Smooth muscle cell (in vitro differentiated cells): ENCODE data around the gene MRPL37. TPM values are rescaled to one million over a fixed set of nuclear protein-coding genes. Genes with fewer than 3 reads are reported as not detected.
A peak's percentile ranks its signal among the peaks of the same experiment; 100 is the strongest.
"Not testable (repeated sequence)": the region's sequence is repeated elsewhere in the genome, so short reads cannot be mapped to it uniquely, and the experiment has no call there.

Experiments used
- DNase-seq: peaks from one replicate; lab custom pipeline; 2025; ENCODE audit not compliant: unreplicated experiment; lab: John Stamatoyannopoulos, UW
- H2AFZ ChIP-seq: fragments of 200-600 bp; sonication (generic); 2 replicates; pipeline ENCODE4 v1.6.0; 2016; ENCODE audit warnings: antibody characterized with exemption, low read depth, mild to moderate bottlenecking
- H3F3A ChIP-seq: fragments of 200-600 bp; sonication (generic); 2 replicates; pipeline ENCODE4 v1.6.0; 2017; ENCODE audit warnings: antibody characterized with exemption, low read depth
- H3K27ac ChIP-seq: fragments of 200-600 bp; sonication (generic); 2 replicates; pipeline ENCODE4 v1.5.1; 2016; ENCODE audit warnings: low read depth, mild to moderate bottlenecking
- H3K27me3 ChIP-seq: fragments of 200-600 bp; sonication (generic); 2 replicates; pipeline ENCODE4 v1.6.1; 2016; ENCODE audit warnings: low read depth, mild to moderate bottlenecking
- H3K36me3 ChIP-seq: fragments of 200-600 bp; sonication (generic); 2 replicates; pipeline ENCODE4 v1.5.1; 2016; ENCODE audit warnings: low read depth
- H3K4me1 ChIP-seq: fragments of 200-600 bp; sonication (generic); 2 replicates; pipeline ENCODE4 v1.5.1; 2016; ENCODE audit warnings: low read depth
- H3K4me2 ChIP-seq: fragments of 200-600 bp; sonication (generic); 2 replicates; pipeline ENCODE4 v1.6.0; 2016; ENCODE audit warnings: mild to moderate bottlenecking
- H3K4me3 ChIP-seq: fragments of 200-600 bp; sonication (generic); 2 replicates; pipeline ENCODE4 v1.5.1; 2016; ENCODE audit warnings: mild to moderate bottlenecking
- H3K79me2 ChIP-seq: fragments of 200-600 bp; sonication (generic); 2 replicates; pipeline ENCODE4 v1.6.0; 2016; ENCODE audit warnings: low read depth, mild to moderate bottlenecking
- H3K9ac ChIP-seq: fragments of 200-600 bp; sonication (generic); 2 replicates; pipeline ENCODE4 v1.6.0; 2016; ENCODE audit warnings: low read depth
- H3K9me3 ChIP-seq: fragments of 200-600 bp; sonication (generic); replicated peaks from 2 replicates; pipeline ENCODE4 v1.5.1; 2016; ENCODE audit warnings: low read depth
- H4K20me1 ChIP-seq: fragments of 200-600 bp; sonication (generic); 2 replicates; pipeline ENCODE4 v1.6.0; 2016; ENCODE audit warnings: low read depth
- WGBS: methylation state at CpG from one replicate; pipeline ENCODE4 v1.1.7; 2016; ENCODE audit warnings: low lambda C conversion rate; 5-methylcytosine and 5-hydroxymethylcytosine counted together
- polyA plus RNA-seq: library from polyadenylated mRNA; unstranded; fragments of >200 nt; fragmentation: Nextera tagmentation; extraction: Ambion mirVana; gene quantifications from 2 replicates; pipeline ENCODE4 v1.2.1, GENCODE V29; 2016
- total RNA-seq: library from RNA; depleted of rRNA; stranded (reverse); fragments of >200 nt; gene quantifications from 2 replicates; pipeline ENCODE4 v1.2.3, GENCODE V29; 2014
- TF ChIP-seq, protein P1 (sequence below): fragments of 200-600 bp; sonication (generic); IDR thresholded peaks from 2 replicates; pipeline ENCODE4 v1.5.1; 2017; ENCODE audit warnings: borderline replicate concordance, mild to moderate bottlenecking, antibody characterized with exemption; ENCODE audit not compliant: insufficient read depth, poor library complexity, severe bottlenecking

The MRPL37 gene
- total and polyA plus RNA-seq, 2 experiments from 2014 or later, result 85.5 to 96.4 TPM

DNA sequence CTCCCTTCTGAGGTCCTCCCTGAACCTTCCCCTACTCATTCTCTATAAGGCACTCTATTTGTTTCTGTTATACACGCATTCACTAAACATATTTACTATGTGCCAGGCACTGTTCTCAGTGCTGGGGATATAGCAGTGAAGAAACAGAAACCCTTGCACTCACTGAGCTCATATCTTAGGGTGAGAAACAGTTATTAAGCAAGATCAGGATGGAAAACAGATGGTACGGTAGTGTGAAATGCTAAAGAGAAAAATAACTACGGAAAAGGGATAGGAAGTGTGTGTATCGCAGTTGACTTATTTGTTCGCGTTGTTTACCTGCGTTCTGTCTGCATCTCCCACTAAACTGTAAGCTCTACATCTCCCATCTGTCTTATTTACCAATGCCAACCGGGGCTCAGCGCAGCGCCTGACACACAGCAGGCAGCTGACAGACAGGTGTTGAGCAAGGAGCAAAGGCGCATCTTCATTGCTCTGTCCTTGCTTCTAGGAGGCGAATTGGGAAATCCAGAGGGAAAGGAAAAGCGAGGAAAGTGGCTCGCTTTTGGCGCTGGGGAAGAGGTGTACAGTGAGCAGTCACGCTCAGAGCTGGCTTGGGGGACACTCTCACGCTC lies 709 bp upstream of the MRPL37 start:
- DNase-seq, result no peak
- peak overlapping the region; percentile 90 for H3K4me2 ChIP-seq
- no peak overlapping the region for H3K9ac ChIP-seq
- H3F3A ChIP-seq, result no peaks in the 10 kb centered on the region
- peak overlapping the region; percentile 86 for H2AFZ ChIP-seq
- peaks cover 33% of the 10 kb centered on the region for H3K79me2 ChIP-seq
- TF ChIP-seq, protein P1, sequence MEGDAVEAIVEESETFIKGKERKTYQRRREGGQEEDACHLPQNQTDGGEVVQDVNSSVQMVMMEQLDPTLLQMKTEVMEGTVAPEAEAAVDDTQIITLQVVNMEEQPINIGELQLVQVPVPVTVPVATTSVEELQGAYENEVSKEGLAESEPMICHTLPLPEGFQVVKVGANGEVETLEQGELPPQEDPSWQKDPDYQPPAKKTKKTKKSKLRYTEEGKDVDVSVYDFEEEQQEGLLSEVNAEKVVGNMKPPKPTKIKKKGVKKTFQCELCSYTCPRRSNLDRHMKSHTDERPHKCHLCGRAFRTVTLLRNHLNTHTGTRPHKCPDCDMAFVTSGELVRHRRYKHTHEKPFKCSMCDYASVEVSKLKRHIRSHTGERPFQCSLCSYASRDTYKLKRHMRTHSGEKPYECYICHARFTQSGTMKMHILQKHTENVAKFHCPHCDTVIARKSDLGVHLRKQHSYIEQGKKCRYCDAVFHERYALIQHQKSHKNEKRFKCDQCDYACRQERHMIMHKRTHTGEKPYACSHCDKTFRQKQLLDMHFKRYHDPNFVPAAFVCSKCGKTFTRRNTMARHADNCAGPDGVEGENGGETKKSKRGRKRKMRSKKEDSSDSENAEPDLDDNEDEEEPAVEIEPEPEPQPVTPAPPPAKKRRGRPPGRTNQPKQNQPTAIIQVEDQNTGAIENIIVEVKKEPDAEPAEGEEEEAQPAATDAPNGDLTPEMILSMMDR, result no peak
- no peaks in the 10 kb centered on the region for H4K20me1 ChIP-seq
- H3K27ac ChIP-seq, result no peak overlapping the region
- H3K27me3 ChIP-seq, result no peaks in the 10 kb centered on the region
- H3K36me3 ChIP-seq, result no peaks in the 10 kb centered on the region
- WGBS, result 29% methylated on average over 17 of the region's 17 CpGs
- H3K4me3 ChIP-seq, result peak overlapping the region; percentile 90
- H3K4me1 ChIP-seq, result peaks cover 10% of the 10 kb centered on the region
- H3K9me3 ChIP-seq, result no peaks in the 10 kb centered on the region

DNA sequence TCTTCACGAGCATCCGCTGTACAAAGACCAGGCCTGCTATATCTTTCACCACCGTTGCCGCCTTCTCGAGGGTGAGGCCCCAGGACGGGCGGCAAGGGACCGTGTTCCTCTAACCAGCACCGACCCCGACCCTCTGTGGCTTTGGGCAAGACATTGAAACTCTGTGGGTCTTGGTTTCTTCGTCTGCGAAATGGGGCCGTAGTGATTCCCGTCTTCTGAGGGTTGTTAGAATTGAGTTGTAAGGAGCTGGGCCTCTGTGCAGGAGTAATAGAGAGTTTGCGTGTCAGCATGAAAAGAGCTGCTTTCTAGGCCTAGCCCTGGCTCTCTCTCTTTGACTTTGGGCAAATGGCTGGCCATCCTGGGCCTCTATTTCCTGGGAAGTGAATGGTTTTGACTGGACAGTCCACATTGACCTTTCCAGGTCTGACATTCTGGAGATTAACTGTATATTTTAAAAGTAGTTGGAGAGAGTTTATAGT lies 591 bp downstream of the MRPL37 start:
- H2AFZ ChIP-seq, result peak overlapping the region; percentile 86
- peaks cover 4% of the 10 kb centered on the region for H3K36me3 ChIP-seq
- no peak for DNase-seq
- peak overlapping the region; percentile 82 for H3K9ac ChIP-seq
- H3K27ac ChIP-seq, result no peak overlapping the region
- peaks cover 10% of the 10 kb centered on the region for H3K4me1 ChIP-seq
- WGBS, result 4% methylated on average over 15 of the region's 15 CpGs
- H3K4me2 ChIP-seq, result peak overlapping the region; percentile 90
- TF ChIP-seq, protein P1, result no peak
- H3K79me2 ChIP-seq, result peaks cover 33% of the 10 kb centered on the region
- peak overlapping the region; percentile 90 for H3K4me3 ChIP-seq
- no peaks in the 10 kb centered on the region for H3F3A ChIP-seq
- no peaks in the 10 kb centered on the region for H3K9me3 ChIP-seq
- H4K20me1 ChIP-seq, result no peaks in the 10 kb centered on the region
- no peaks in the 10 kb centered on the region for H3K27me3 ChIP-seq

DNA sequence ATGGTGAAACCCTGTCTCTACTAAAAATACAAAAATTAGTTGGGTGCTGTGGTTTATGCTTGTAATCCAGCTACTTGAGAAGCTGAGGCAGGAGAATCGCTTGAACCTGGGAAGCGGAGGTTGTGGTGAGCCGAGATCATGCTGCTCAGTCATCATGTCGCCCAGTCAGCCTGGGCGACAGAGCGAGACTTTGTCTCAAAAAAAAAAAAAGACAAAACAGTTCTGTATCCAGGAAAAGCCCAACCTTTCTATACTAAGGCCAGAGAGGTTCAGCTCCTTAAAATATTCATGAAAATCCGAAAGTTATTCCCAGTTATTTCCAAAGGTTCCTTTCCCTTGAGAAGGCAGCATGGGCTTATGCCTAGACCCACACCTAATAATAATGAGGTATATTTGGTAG lies 4.2 kb downstream of the MRPL37 start:
- no peak overlapping the region for H3K27ac ChIP-seq
- no peaks in the 10 kb centered on the region for H3K9me3 ChIP-seq
- H3K79me2 ChIP-seq, result peaks cover 33% of the 10 kb centered on the region
- no peak for DNase-seq
- TF ChIP-seq, protein P1, result no peak
- no peak overlapping the region for H2AFZ ChIP-seq
- no peaks in the 10 kb centered on the region for H4K20me1 ChIP-seq
- H3K4me3 ChIP-seq, result no peak overlapping the region
- no peak overlapping the region for H3K9ac ChIP-seq
- H3K36me3 ChIP-seq, result peaks cover 10% of the 10 kb centered on the region
- H3F3A ChIP-seq, result no peaks in the 10 kb centered on the region
- 85% methylated on average over 7 of the region's 7 CpGs for WGBS
- H3K4me1 ChIP-seq, result peaks cover 10% of the 10 kb centered on the region
- no peak overlapping the region for H3K4me2 ChIP-seq
- H3K27me3 ChIP-seq, result no peaks in the 10 kb centered on the region

DNA sequence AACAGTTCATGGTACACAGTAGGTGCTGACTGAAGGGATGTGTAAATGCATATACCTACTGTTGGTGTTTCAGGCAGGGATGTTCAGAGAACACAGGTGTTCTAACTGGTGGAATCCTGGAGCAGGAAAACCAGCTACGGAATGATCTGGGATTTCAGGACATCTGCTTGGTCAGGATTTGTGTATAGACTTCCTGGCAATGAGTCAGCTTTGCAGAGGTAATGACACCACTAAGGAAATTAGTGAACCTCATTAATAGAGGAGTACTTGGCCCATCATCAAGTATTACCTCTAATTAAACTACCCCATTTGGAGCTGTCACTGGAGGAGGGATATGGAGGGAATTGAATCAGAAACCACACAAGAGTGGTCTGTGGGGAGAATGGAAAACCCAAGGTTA lies 7.3 kb downstream of the MRPL37 start:
- peaks cover 9% of the 10 kb centered on the region for H3K79me2 ChIP-seq
- no peak overlapping the region for H3K4me3 ChIP-seq
- no peak overlapping the region for H2AFZ ChIP-seq
- H3K36me3 ChIP-seq, result peaks cover 19% of the 10 kb centered on the region
- H3F3A ChIP-seq, result no peaks in the 10 kb centered on the region
- 95% methylated on average over 1 of the region's 1 CpG for WGBS
- TF ChIP-seq, protein P1, result no peak
- H3K4me1 ChIP-seq, result no peaks in the 10 kb centered on the region
- H4K20me1 ChIP-seq, result no peaks in the 10 kb centered on the region
- H3K4me2 ChIP-seq, result no peak overlapping the region
- no peak overlapping the region for H3K27ac ChIP-seq
- H3K9me3 ChIP-seq, result no peaks in the 10 kb centered on the region
- H3K9ac ChIP-seq, result no peak overlapping the region
- H3K27me3 ChIP-seq, result no peaks in the 10 kb centered on the region
- DNase-seq, result no peak

DNA sequence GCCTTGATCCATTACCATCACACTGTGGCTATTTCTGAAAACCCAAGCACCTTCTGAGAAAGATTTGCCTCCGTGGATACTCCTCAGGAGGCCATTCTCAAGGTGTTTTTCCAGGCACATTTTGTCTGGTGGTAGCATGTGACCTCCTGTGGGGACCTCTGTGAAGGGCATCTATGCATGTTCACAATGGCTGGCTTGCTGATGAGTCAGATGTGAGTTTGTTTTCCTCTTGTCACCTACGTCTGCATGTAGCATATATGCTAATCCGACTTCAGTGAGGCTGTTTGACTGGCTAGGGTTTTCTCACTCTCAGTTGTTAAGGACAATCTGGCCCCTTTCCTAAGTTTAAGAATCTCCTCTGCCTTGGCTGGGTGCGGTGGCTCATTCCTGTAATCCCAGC lies 7.9 kb downstream of the MRPL37 start:
- H3K4me1 ChIP-seq, H3K4me2 ChIP-seq, DNase-seq, H3K79me2 ChIP-seq, H3K4me3 ChIP-seq, H4K20me1 ChIP-seq, H3K9me3 ChIP-seq, H2AFZ ChIP-seq, H3K27ac ChIP-seq, H3K9ac ChIP-seq, H3K27me3 ChIP-seq, H3F3A ChIP-seq: not testable (repeated sequence)
- WGBS, result 58% methylated on average over 4 of the region's 4 CpGs
- H3K36me3 ChIP-seq, result peaks cover 19% of the 10 kb centered on the region
